HCT116 (cell line): ENCODE measurements around the gene DNAJC10. TPM values are rescaled to one million over a fixed set of nuclear protein-coding genes. Genes with fewer than 3 reads are reported as not detected.

Experiments used
- ATAC-seq: fragments of 200-7000 bp; cut with Tn5 transposase; 2 replicates; pipeline ENCODE4 v1.9.1; 2020; ENCODE audit warnings: mild to moderate bottlenecking, moderate library complexity
- BruUV-seq: library from RNA; stranded (reverse); fragments of 400-500 nt; replicated peaks from 2 replicates; lab custom pipeline; 2021; lab: Mats Ljungman, UMichigan
- CTCF ChIA-PET: fragments of 300-600 bp; sonication (Branson Sonifier 250); formaldehyde crosslinking; loops from one replicate; lab custom pipeline; 2021; ENCODE audit warnings: antibody characterized with exemption; lab: Charles Lee
- POLR2A ChIA-PET: fragments of 300-600, 350-600 bp; sonication (Branson Sonifier 250); formaldehyde crosslinking; loops from one replicate; lab custom pipeline; 2021; ENCODE audit warnings: antibody characterized with exemption; lab: Charles Lee
- RAD21 ChIA-PET, 2 experiments: fragments of 300-600 bp; sonication (Branson Sonifier 250); formaldehyde crosslinking; loops; one replicate each; lab custom pipeline; 2023; ENCODE audit warnings: low total read pairs in 2 of 2; ENCODE audit not compliant: uncharacterized antibody in 2 of 2, unreplicated experiment in 2 of 2, low non-redundant PET in 1 of 2; lab: Charles Lee
- DNase-seq: peaks from one replicate; pipeline ENCODE4 v3.0.0-alpha.2; 2010; ENCODE audit warnings: low read depth, low spot score
- H2AFZ ChIP-seq: fragments of 200-600 bp; shearing (Covaris generic), sonication (generic); 2 replicates; pipeline ENCODE4 v1.6.1; 2017; ENCODE audit warnings: low read depth, mixed run types, mixed read lengths, antibody characterized with exemption, low read length; ENCODE audit not compliant: poor library complexity, severe bottlenecking
- H3K27ac ChIP-seq: 2 replicates; pipeline ENCODE4 v1.5.1; 2012; ENCODE audit warnings: low read depth, low read length
- H3K27me3 ChIP-seq: fragments of 200-600 bp; sonication (generic); 2 replicates; pipeline ENCODE4 v1.6.1; 2016; ENCODE audit warnings: mixed run types, low read length, mixed read lengths; ENCODE audit not compliant: insufficient read depth
- H3K36me3 ChIP-seq, 2 experiments: fragments of 200-500 bp in 1 of 2; fragments of 200-600 bp in 1 of 2; sonication (Bioruptor generic) in 1 of 2; sonication (generic) in 1 of 2; 2 replicates each; pipeline versions ENCODE4 v1.5.1 to v1.6.1; 2014 to 2016; ENCODE audit warnings: low read length in 2 of 2, inconsistent platforms in 1 of 2, mixed read lengths in 1 of 2, mixed run types in 1 of 2; ENCODE audit not compliant: insufficient read depth in 2 of 2, control insufficient read depth in 1 of 2
- H3K4me1 ChIP-seq, 2 experiments: fragments of 200-600 bp in 1 of 2; sonication (generic) in 1 of 2; 2 replicates each; pipeline versions ENCODE4 v1.5.1 to v1.6.1; 2012 to 2017; ENCODE audit warnings: low read length in 2 of 2, inconsistent platforms in 1 of 2, mild to moderate bottlenecking in 1 of 2, mixed read lengths in 1 of 2, mixed run types in 1 of 2, moderate library complexity in 1 of 2; ENCODE audit not compliant: insufficient read depth in 2 of 2, control insufficient read depth in 1 of 2
- H3K4me2 ChIP-seq: fragments of 200-600 bp; sonication (generic); 2 replicates; pipeline ENCODE4 v1.6.1; 2017; ENCODE audit warnings: mixed run types, low read length, mixed read lengths
- H3K4me3 ChIP-seq, 2 experiments: fragments of 200-600 bp in 1 of 2; sonication (generic) in 1 of 2; replicated peaks in 1 of 2; 2 replicates each; pipeline ENCODE4 v1.5.1; 2011 to 2016; ENCODE audit warnings: low read length in 2 of 2, control low read depth in 1 of 2, low read depth in 1 of 2, mild to moderate bottlenecking in 1 of 2, mixed read lengths in 1 of 2, mixed run types in 1 of 2
- H3K79me2 ChIP-seq: fragments of 200-600 bp; sonication (generic); 2 replicates; pipeline ENCODE4 v1.6.1; 2017; ENCODE audit warnings: mild to moderate bottlenecking, mixed run types, low read length, moderate library complexity, mixed read lengths; ENCODE audit not compliant: insufficient read depth
- H3K9ac ChIP-seq: fragments of 200-600 bp; sonication (generic); 2 replicates; pipeline ENCODE4 v1.6.1; 2016; ENCODE audit warnings: low read length, mixed read lengths
- H3K9me2 ChIP-seq: fragments of 200-600 bp; sonication (generic), shearing (Covaris generic); 2 replicates; pipeline ENCODE4 v1.6.1; 2017; ENCODE audit warnings: mixed run types, mild to moderate bottlenecking, moderate library complexity; ENCODE audit not compliant: insufficient read depth
- H3K9me3 ChIP-seq, 2 experiments: fragments of 200-500 bp in 1 of 2; fragments of 200-600 bp in 1 of 2; sonication (Bioruptor generic) in 1 of 2; sonication (generic) in 1 of 2; 2 replicates each; pipeline ENCODE4 v1.6.1; 2014 to 2017; ENCODE audit warnings: low read length in 2 of 2, mixed read lengths in 2 of 2, inconsistent platforms in 1 of 2, low read depth in 1 of 2, mild to moderate bottlenecking in 1 of 2, mixed run types in 1 of 2, moderate library complexity in 1 of 2; ENCODE audit not compliant: control insufficient read depth in 1 of 2, insufficient read depth in 1 of 2
- H4K20me1 ChIP-seq: fragments of 200-600 bp; sonication (generic), shearing (Covaris generic); 2 replicates; pipeline ENCODE4 v1.6.1; 2017; ENCODE audit warnings: mixed run types, mild to moderate bottlenecking, moderate library complexity; ENCODE audit not compliant: insufficient read depth
- CEBPB ChIP-seq: IDR thresholded peaks from 2 replicates; pipeline ENCODE4 v1.6.1; 2012; ENCODE audit warnings: low read depth
- CTCF ChIP-seq, 3 experiments: fragments of 200-600 bp in 1 of 3; sonication (generic) in 1 of 3; IDR thresholded peaks in 2 of 3; conservative IDR thresholded peaks in 1 of 3; 2 replicates each; pipeline ENCODE4 v1.5.1; 2012 to 2017; ENCODE audit warnings: low read depth in 2 of 3, low read length in 2 of 3, antibody characterized with exemption in 1 of 3, borderline replicate concordance in 1 of 3, control low read depth in 1 of 3, mild to moderate bottlenecking in 1 of 3, mixed read lengths in 1 of 3, mixed run types in 1 of 3, moderate library complexity in 1 of 3; ENCODE audit not compliant: insufficient read depth in 1 of 3
- EZH2phosphoT487 ChIP-seq: fragments of 200-600 bp; IDR thresholded peaks from 2 replicates; pipeline ENCODE4 v1.6.1; 2018; ENCODE audit warnings: antibody characterized with exemption, borderline replicate concordance
- POLR2A ChIP-seq: IDR thresholded peaks from 2 replicates; pipeline ENCODE4 v1.7.0; 2011; ENCODE audit warnings: borderline replicate concordance; ENCODE audit not compliant: insufficient read depth, insufficient read length; ENCODE audit errors: extremely low read depth
- RAD21 ChIP-seq: IDR thresholded peaks from 2 replicates; pipeline ENCODE4 v1.6.1; 2012; ENCODE audit warnings: low read depth, mild to moderate bottlenecking
- REST ChIP-seq: IDR thresholded peaks from 2 replicates; pipeline ENCODE4 v1.6.1; 2012; ENCODE audit warnings: low read depth
- SIN3A ChIP-seq: IDR thresholded peaks from 2 replicates; pipeline ENCODE4 v1.6.1; 2012; ENCODE audit warnings: low read depth
- SRF ChIP-seq: IDR thresholded peaks from 2 replicates; pipeline ENCODE4 v1.6.1; 2012; ENCODE audit warnings: low read depth
- intact Hi-C: fragments of 100-400 bp; cut with micrococcal nuclease; formaldehyde crosslinking; loops from 2 replicates; pipeline ENCODE4 v1.10.0; 2022
- total RNA-seq: library from RNA; stranded (reverse); gene quantifications from one replicate; pipeline ENCODE4 v1.2.1, GENCODE V29; 2021; ENCODE audit not compliant: unreplicated experiment

The DNAJC10 gene
- total RNA-seq, 1 experiment from 2014 or later = 80.4 TPM

GRCh38 chr2:182818925-182819324 lies 102.9 kb downstream of the DNAJC10 start:
- no peak overlapping the region for H3K4me3 ChIP-seq
- no peaks in the 10 kb centered on the region for H3K27me3 ChIP-seq
- no peaks in the 10 kb centered on the region for H3K79me2 ChIP-seq
- RAD21 ChIA-PET = no interaction called here
- ATAC-seq (no peak), DNase-seq (no peak)
- H3K9me2 ChIP-seq = no peaks in the 10 kb centered on the region
- no peak overlapping the region for H3K9ac ChIP-seq
- no TSS peak for BruUV-seq
- H3K27ac ChIP-seq = no peak overlapping the region
- CTCF ChIA-PET = no interaction called here
- intact Hi-C loops = no loop called here
- TF ChIP-seq SIN3A (no peak), CEBPB (no peak), REST (no peak), POLR2A (no peak), EZH2phosphoT487 (no peak), RAD21 (no peak)
- TF ChIP-seq, all 23 proteins: peak for 0
- H3K4me2 ChIP-seq = no peak overlapping the region
- no peaks in the 10 kb centered on the region for H3K36me3 ChIP-seq
- no peak overlapping the region for H2AFZ ChIP-seq
- POLR2A ChIA-PET = no interaction called here
- H4K20me1 ChIP-seq = no peaks in the 10 kb centered on the region
- no peaks in the 10 kb centered on the region for H3K4me1 ChIP-seq
- H3K9me3 ChIP-seq = no peaks in the 10 kb centered on the region

- no peaks in the 10 kb centered on the region for H3K9me2 ChIP-seq
- no peak overlapping the region for H3K9ac ChIP-seq
- H3K27me3 ChIP-seq = no peaks in the 10 kb centered on the region
- TF ChIP-seq SRF (no peak), POLR2A (no peak), CTCF (IDR thresholded peaks at IDR 0.05 in 2 of 3, conservative IDR thresholded peaks at IDR 0.05 in 1 of 3; ENCODE audit: borderline replicate concordance in 1 of 3, insufficient read depth in 1 of 3, low read depth in 2 of 3, low read length in 2 of 3) (no peak), SIN3A (no peak)
- no peaks in the 10 kb centered on the region for H4K20me1 ChIP-seq
- RAD21 ChIA-PET = no interaction called here
- no peak overlapping the region for H2AFZ ChIP-seq
- no peaks in the 10 kb centered on the region for H3K79me2 ChIP-seq
- H3K36me3 ChIP-seq = no peaks in the 10 kb centered on the region
- no peak for ATAC-seq
- no peaks in the 10 kb centered on the region for H3K9me3 ChIP-seq
- DNase-seq = no peak
- CTCF ChIA-PET = no interaction called here
- POLR2A ChIA-PET = no interaction called here
- H3K4me3 ChIP-seq = no peak overlapping the region
- no peak overlapping the region for H3K27ac ChIP-seq
- intact Hi-C loops = no loop called here
- no peaks in the 10 kb centered on the region for H3K4me1 ChIP-seq
- BruUV-seq = no TSS peak
- no peak overlapping the region for H3K4me2 ChIP-seq
These were observed 103.4 kb downstream of the DNAJC10 start for GRCh38 chr2:182819412-182819811.
